ENCODE results near the gene NACC2. TPM values are rescaled to one million over a fixed set of nuclear protein-coding genes. Genes with fewer than 3 reads are reported as not detected.

Gene NACC2
- total and polyA plus RNA-seq, 2 donors from 2014 or later, result 7.1 to 30.9 TPM

DNA sequence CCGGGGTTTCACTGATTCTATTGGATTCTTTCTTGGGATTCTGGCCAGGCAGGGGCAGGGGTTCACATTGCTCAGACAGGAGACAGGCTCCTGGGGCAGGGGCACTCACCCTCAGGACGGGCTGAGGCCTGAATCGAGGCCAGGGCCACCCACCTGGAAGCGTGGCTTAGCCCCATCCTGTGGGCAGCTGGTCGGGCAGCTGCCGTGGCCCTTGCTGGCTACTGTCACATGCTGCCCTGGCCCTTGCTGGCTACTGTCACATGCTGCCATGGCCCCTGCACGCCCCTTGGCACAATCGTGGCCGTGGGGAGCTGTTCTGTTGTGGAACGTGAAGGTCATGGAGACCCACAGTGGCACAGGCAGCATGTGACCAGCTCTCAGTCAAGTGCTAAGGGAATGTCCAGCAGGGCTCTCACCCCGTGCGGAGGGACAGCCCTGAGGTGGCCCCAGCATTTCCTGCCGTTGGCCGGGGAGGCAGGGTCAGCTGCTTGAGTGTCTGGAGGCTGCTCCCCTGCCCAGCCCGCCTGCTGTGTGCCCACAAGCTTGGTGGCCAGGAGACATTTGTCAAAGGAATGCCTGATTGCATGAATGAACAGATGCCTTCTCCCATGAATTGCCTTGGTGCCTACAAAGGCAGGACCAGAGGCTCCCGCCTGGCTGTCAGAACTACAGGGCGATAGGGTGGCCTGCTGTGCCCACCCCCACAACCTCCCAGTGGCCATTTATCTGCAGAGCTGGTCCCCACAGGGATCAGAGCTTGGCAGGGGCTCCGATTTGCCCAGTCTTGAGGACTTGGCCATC is 40.4 kb upstream of the NACC2 start:
- H3K4me1 ChIP-seq (ENCODE audit: control insufficient read depth in 2 of 3, insufficient read depth in 2 of 3, low read depth in 1 of 3, low read length in 3 of 3), result peaks cover 0 to 4% (median 0%) of the 10 kb centered on the region in 3 donors
- H3K27ac ChIP-seq (ENCODE audit: low read depth in 2 of 2, low read length in 2 of 2), result no peak overlapping the region
- DNase-seq (no peak), FAIRE-seq (no peak)
- H3K27me3 ChIP-seq (ENCODE audit: control insufficient read depth, insufficient read depth, low read length), result peaks cover 11% of the 10 kb centered on the region
- no peak overlapping the region for H3K4me3 ChIP-seq (ENCODE audit: low read length in 3 of 3)
- intact Hi-C loops (cut with DNase I), result no loop called here
- no peak overlapping the region for H3K9ac ChIP-seq (ENCODE audit: low read length in 3 of 3)
- H3K36me3 ChIP-seq (ENCODE audit: control insufficient read depth in 2 of 3, insufficient read depth in 3 of 3, low read length in 3 of 3), result no peaks in the 10 kb centered on the region
- no peaks in the 10 kb centered on the region for H3K9me3 ChIP-seq (ENCODE audit: control insufficient read depth in 2 of 3, insufficient read depth in 1 of 3, low read length in 3 of 3)
- TF ChIP-seq, protein P1, sequence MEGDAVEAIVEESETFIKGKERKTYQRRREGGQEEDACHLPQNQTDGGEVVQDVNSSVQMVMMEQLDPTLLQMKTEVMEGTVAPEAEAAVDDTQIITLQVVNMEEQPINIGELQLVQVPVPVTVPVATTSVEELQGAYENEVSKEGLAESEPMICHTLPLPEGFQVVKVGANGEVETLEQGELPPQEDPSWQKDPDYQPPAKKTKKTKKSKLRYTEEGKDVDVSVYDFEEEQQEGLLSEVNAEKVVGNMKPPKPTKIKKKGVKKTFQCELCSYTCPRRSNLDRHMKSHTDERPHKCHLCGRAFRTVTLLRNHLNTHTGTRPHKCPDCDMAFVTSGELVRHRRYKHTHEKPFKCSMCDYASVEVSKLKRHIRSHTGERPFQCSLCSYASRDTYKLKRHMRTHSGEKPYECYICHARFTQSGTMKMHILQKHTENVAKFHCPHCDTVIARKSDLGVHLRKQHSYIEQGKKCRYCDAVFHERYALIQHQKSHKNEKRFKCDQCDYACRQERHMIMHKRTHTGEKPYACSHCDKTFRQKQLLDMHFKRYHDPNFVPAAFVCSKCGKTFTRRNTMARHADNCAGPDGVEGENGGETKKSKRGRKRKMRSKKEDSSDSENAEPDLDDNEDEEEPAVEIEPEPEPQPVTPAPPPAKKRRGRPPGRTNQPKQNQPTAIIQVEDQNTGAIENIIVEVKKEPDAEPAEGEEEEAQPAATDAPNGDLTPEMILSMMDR (IDR thresholded peaks at IDR 0.05; ENCODE audit: borderline replicate concordance, extremely low read depth, insufficient read depth), result no peak

DNA sequence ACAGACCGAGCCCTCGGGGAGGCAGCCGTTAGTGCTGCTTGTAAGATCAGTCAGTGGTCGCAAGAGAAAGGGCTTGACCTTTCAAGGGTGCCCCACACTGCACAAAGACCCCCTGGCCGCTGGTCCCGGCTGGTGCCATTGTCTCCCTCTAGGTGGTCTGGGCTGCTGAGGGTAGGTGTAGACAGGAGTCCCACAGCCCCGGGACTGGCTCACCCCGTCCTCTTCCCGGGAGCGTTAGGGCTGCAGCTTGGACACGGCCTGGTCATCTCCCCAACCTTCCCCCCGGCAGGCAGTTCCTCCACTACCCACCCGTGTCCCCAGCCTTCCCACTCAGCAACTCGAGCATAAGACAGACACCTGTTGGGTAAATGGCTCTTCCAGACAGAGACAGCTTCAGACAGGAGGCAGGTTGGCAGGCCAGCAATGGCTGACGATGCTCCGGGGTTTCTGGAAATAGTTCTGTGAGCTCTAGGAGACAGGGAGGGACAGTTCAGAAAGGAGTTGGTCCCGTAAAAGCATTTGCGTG is 38.9 kb upstream of the NACC2 start:
- Histone ChIP-seq H3K9ac (ENCODE audit: low read length in 3 of 3) (no peak overlapping the region), H3K4me3 (ENCODE audit: low read length in 3 of 3) (no peak overlapping the region), H3K36me3 (ENCODE audit: control insufficient read depth in 2 of 3, insufficient read depth in 3 of 3, low read length in 3 of 3) (no peaks in the 10 kb centered on the region), H3K27me3 (ENCODE audit: control insufficient read depth, insufficient read depth, low read length) (peaks cover 18% of the 10 kb centered on the region), H3K27ac (ENCODE audit: low read depth in 2 of 2, low read length in 2 of 2) (no peak overlapping the region), H3K4me1 (ENCODE audit: control insufficient read depth in 2 of 3, insufficient read depth in 2 of 3, low read depth in 1 of 3, low read length in 3 of 3) (peaks cover 0 to 4% (median 0%) of the 10 kb centered on the region in 3 donors), H3K9me3 (ENCODE audit: control insufficient read depth in 2 of 3, insufficient read depth in 1 of 3, low read length in 3 of 3) (no peaks in the 10 kb centered on the region)
- DNase-seq, result no peak
- intact Hi-C loops (cut with DNase I), result no loop called here
- TF ChIP-seq, protein P1 (IDR thresholded peaks at IDR 0.05; ENCODE audit: borderline replicate concordance, extremely low read depth, insufficient read depth), result no peak
- FAIRE-seq, result no peak

GRCh38 chr9:136133191-136133958 is 38.3 kb upstream of the NACC2 start:
- H3K9me3 ChIP-seq (ENCODE audit: control insufficient read depth in 2 of 3, insufficient read depth in 1 of 3, low read length in 3 of 3), result no peaks in the 10 kb centered on the region
- H3K4me1 ChIP-seq (ENCODE audit: control insufficient read depth in 2 of 3, insufficient read depth in 2 of 3, low read depth in 1 of 3, low read length in 3 of 3), result peaks cover 0 to 4% (median 0%) of the 10 kb centered on the region in 3 donors
- no peaks in the 10 kb centered on the region for H3K36me3 ChIP-seq (ENCODE audit: control insufficient read depth in 2 of 3, insufficient read depth in 3 of 3, low read length in 3 of 3)
- TF ChIP-seq, protein P1 (IDR thresholded peaks at IDR 0.05; ENCODE audit: borderline replicate concordance, extremely low read depth, insufficient read depth), result no peak
- no peak overlapping the region for H3K4me3 ChIP-seq (ENCODE audit: low read length in 3 of 3)
- no peak overlapping the region for H3K9ac ChIP-seq (ENCODE audit: low read length in 3 of 3)
- H3K27me3 ChIP-seq (ENCODE audit: control insufficient read depth, insufficient read depth, low read length), result peaks cover 19% of the 10 kb centered on the region
- no peak overlapping the region for H3K27ac ChIP-seq (ENCODE audit: low read depth in 2 of 2, low read length in 2 of 2)
- FAIRE-seq (no peak), DNase-seq (peak in 4 of 5 donors; percentile 56 to 77 (median 68))
- intact Hi-C loops (cut with DNase I), result no loop called here

Measured in kidney (tissue), 14 donors.